Osteocyte (in vitro differentiated cells): Measurements from ENCODE around the gene GIGYF1. TPM values are rescaled to one million over a fixed set of nuclear protein-coding genes. Genes with fewer than 3 reads are reported as not detected.

ENCODE experiments used
- DNase-seq: peaks from one replicate; pipeline ENCODE4 v3.0.0; 2021; ENCODE audit warnings: mixed read lengths; ENCODE audit not compliant: unreplicated experiment; ENCODE audit errors: extremely low spot score
- H3K27ac Mint-ChIP-seq: one replicate; pipeline ENCODE4 v1.8.0; 2021; ENCODE audit warnings: mild to moderate bottlenecking, mixed read lengths; ENCODE audit not compliant: unreplicated experiment
- H3K27me3 Mint-ChIP-seq: one replicate; pipeline ENCODE4 v1.8.0; 2021; ENCODE audit warnings: mixed read lengths; ENCODE audit not compliant: unreplicated experiment
- H3K36me3 Mint-ChIP-seq: one replicate; pipeline ENCODE4 v1.8.0; 2021; ENCODE audit warnings: mixed read lengths; ENCODE audit not compliant: unreplicated experiment
- H3K4me1 Mint-ChIP-seq: one replicate; pipeline ENCODE4 v1.8.0; 2021; ENCODE audit warnings: mixed read lengths; ENCODE audit not compliant: unreplicated experiment
- H3K4me3 Mint-ChIP-seq: one replicate; pipeline ENCODE4 v1.8.0; 2021; ENCODE audit warnings: mild to moderate bottlenecking, moderate library complexity, mixed read lengths; ENCODE audit not compliant: unreplicated experiment
- H3K9me3 Mint-ChIP-seq: one replicate; pipeline ENCODE4 v1.8.0; 2021; ENCODE audit warnings: mixed read lengths; ENCODE audit not compliant: unreplicated experiment
- total RNA-seq: library from RNA; stranded (reverse); gene quantifications from 2 replicates; pipeline ENCODE4 v1.2.1, GENCODE V29; 2021
- TF ChIP-seq, protein P1 (sequence below): fragments of 200-600 bp; sonication (generic); IDR thresholded peaks from 2 replicates; pipeline ENCODE4 v1.5.0; 2021; ENCODE audit warnings: antibody characterized with exemption, mild to moderate bottlenecking, moderate library complexity

Gene GIGYF1
- total RNA-seq, 1 donor from 2014 or later, result 64.6 TPM

DNA sequence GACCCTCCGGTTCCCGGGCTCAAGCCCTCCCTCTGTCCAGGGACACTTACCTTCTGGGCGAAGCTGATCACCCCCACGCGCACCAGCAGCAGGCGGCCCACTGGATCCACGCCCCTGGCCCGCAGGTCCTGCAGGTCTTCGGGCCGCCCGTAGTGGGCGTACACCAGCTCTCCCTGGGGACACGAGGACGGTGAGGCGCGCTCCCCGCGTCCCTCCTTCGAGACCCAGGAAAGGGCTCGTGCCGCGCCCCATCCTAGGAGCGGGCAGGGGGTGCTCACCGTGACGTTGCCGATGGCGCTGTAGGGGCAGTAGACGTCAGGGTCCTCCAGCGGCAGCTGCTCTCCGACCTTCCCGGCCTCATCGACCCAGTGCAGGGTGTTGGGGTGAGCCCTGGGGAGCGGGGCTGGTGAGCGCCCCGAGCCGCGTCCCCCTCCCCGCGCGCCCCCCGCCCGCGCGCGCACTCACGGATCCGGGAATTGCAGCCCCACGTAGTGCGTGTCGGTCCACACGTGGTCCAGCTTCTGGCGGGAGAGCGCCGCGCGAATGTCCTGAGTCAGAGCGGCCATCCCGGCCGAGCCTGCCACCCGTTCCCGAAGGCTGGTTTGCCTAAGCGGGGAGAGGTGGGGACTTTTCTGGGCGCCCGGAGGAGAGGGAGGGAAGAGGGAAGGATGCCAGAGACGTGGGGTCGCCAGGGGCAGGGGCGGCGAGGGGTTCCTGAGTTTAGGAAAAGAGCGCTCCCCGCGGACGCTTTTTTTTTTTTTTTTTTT, 60.9 kb downstream of the GIGYF1 start:
- peaks cover 11% of the 10 kb centered on the region for H3K27me3 Mint-ChIP-seq
- TF ChIP-seq, protein P1, sequence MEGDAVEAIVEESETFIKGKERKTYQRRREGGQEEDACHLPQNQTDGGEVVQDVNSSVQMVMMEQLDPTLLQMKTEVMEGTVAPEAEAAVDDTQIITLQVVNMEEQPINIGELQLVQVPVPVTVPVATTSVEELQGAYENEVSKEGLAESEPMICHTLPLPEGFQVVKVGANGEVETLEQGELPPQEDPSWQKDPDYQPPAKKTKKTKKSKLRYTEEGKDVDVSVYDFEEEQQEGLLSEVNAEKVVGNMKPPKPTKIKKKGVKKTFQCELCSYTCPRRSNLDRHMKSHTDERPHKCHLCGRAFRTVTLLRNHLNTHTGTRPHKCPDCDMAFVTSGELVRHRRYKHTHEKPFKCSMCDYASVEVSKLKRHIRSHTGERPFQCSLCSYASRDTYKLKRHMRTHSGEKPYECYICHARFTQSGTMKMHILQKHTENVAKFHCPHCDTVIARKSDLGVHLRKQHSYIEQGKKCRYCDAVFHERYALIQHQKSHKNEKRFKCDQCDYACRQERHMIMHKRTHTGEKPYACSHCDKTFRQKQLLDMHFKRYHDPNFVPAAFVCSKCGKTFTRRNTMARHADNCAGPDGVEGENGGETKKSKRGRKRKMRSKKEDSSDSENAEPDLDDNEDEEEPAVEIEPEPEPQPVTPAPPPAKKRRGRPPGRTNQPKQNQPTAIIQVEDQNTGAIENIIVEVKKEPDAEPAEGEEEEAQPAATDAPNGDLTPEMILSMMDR, result peak; percentile 44
- H3K27ac Mint-ChIP-seq, result no peak overlapping the region
- H3K4me1 Mint-ChIP-seq, result peaks cover 2% of the 10 kb centered on the region
- no peaks in the 10 kb centered on the region for H3K36me3 Mint-ChIP-seq
- H3K4me3 Mint-ChIP-seq, result peak overlapping the region; percentile 76
- no peaks in the 10 kb centered on the region for H3K9me3 Mint-ChIP-seq
- DNase-seq, result no peak

DNA sequence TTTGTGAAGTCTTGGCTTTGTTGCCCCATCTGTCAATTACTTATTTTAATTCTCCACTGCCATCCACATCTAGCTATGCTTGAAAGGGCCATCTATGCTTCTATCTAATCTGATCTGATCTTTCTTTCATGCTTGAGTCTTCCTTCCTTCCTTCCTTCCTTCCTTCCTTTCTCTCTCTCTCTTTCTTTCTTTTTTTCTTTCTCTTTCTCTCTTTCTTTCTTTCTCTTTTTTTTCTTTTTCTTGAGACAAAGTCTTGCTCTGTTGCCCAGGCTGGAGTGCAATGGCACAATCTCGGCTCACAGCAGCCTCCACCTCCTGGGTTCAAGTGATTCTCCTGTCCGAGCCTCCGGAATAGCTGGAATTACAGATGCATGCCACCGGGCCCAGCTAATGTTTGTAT, 64.0 kb downstream of the GIGYF1 start:
- Mint-ChIP-seq H3K27me3 (peaks cover 6% of the 10 kb centered on the region), H3K27ac (no peak overlapping the region), H3K36me3 (no peaks in the 10 kb centered on the region), H3K4me1 (peaks cover 10% of the 10 kb centered on the region), H3K9me3 (no peaks in the 10 kb centered on the region), H3K4me3 (no peak overlapping the region)
- no peak for DNase-seq
- TF ChIP-seq, protein P1, result no peak

Other genes with a start within 250 kb of the GIGYF1 start
- gene SPACDR, start 230.0 kb downstream of the GIGYF1 start, total RNA-seq, result 0.46 TPM in 1 of 2 replicates, not detected in the other
- gene TSC22D4, start 215.0 kb downstream of the GIGYF1 start, total RNA-seq, result 46.8 and 46.9 TPM in 2 replicates
- gene NYAP1, start 210.3 kb downstream of the GIGYF1 start, total RNA-seq, result 0.89 and 0.99 TPM in 2 replicates
- 10.2 and 10.8 TPM in 2 replicates for gene AGFG2, start 155.0 kb downstream of the GIGYF1 start, total RNA-seq
- 1.5 TPM in 1 of 2 replicates, not detected in the other for gene SAP25, start 120.3 kb downstream of the GIGYF1 start, total RNA-seq
- 76.2 and 90.9 TPM in 2 replicates for gene LRCH4, start 108.1 kb downstream of the GIGYF1 start, total RNA-seq
- 0.46 and 0.94 TPM in 2 replicates for gene FBXO24, start 107.9 kb downstream of the GIGYF1 start, total RNA-seq
- 608 and 626 TPM in 2 replicates for gene PCOLCE, start 91.9 kb downstream of the GIGYF1 start, total RNA-seq
- gene MOSPD3, start 81.7 kb downstream of the GIGYF1 start, total RNA-seq, result 24.5 and 26.3 TPM in 2 replicates
- gene TFR2, start 52.7 kb downstream of the GIGYF1 start, total RNA-seq, result 0.19 and 0.31 TPM in 2 replicates
- gene ACTL6B, start 37.8 kb downstream of the GIGYF1 start, total RNA-seq, result not detected in 2 replicates
- 229 and 251 TPM in 2 replicates for gene GNB2, start 20.5 kb downstream of the GIGYF1 start, total RNA-seq
- gene POP7, start 11.9 kb upstream of the GIGYF1 start, total RNA-seq, result 19.3 and 26.3 TPM in 2 replicates
- not detected in 2 replicates for gene EPO, start 26.2 kb upstream of the GIGYF1 start, total RNA-seq
- gene ZAN, start 39.3 kb upstream of the GIGYF1 start, total RNA-seq, result not detected in 2 replicates
- gene EPHB4, start 133.3 kb upstream of the GIGYF1 start, total RNA-seq, result 88.9 and 91.9 TPM in 2 replicates
- gene SLC12A9, start 158.5 kb upstream of the GIGYF1 start, total RNA-seq, result 32.1 and 32.4 TPM in 2 replicates
- gene TRIP6, start 173.1 kb upstream of the GIGYF1 start, total RNA-seq, result 123 and 126 TPM in 2 replicates
- gene SRRT, start 180.9 kb upstream of the GIGYF1 start, total RNA-seq, result 159 and 162 TPM in 2 replicates
- gene UFSP1, start 195.5 kb upstream of the GIGYF1 start, total RNA-seq, result 2.9 and 3.7 TPM in 2 replicates
- 1.5 and 2.2 TPM in 2 replicates for gene ACHE, start 201.6 kb upstream of the GIGYF1 start, total RNA-seq